Lower leg skin (tissue), 4 donors: ENCODE results near the gene TPM2. TPM values are rescaled to one million over a fixed set of nuclear protein-coding genes. Genes with fewer than 3 reads are reported as not detected.

Experiments
- DNase-seq, 2 donors: peaks; one replicate each; pipeline ENCODE4 v3.0.0-alpha.2; 2019; ENCODE audit warnings: low spot score in 2 of 2
- H3K4me3 ChIP-seq: fragments of 200-600 bp; sonication (generic); 2 replicates; pipeline ENCODE4 v1.5.1; 2017; ENCODE audit warnings: mild to moderate bottlenecking, low read depth; ENCODE audit not compliant: poor library complexity, severe bottlenecking
- POLR2A ChIP-seq, 2 donors: fragments of 450-650 bp; IDR thresholded peaks; one replicate each; pipeline ENCODE4 v1.6.1; 2016 to 2017; ENCODE audit warnings: antibody characterized with exemption in 2 of 2, mild to moderate bottlenecking in 1 of 2, moderate library complexity in 1 of 2
- WGBS, 2 donors: methylation state at CpG; one replicate each; pipeline ENCODE4 v1.1.5; 2018; 5-methylcytosine and 5-hydroxymethylcytosine counted together
- intact Hi-C: fragments of 100-400 bp; cut with DNase I; formaldehyde crosslinking; loops from one replicate; pipeline ENCODE4 v1.15.0; 2023; ENCODE audit warnings: low total_unique reads
- total RNA-seq, 4 donors: library from RNA; depleted of rRNA; stranded (reverse); fragments of >200 nt; gene quantifications; one replicate each; pipeline ENCODE4 v1.1.0, GENCODE V29; 2016
- TF ChIP-seq, protein P1 (sequence below), 3 donors: fragments of 450-650 bp; IDR thresholded peaks; one replicate each; pipeline ENCODE4 v1.5.1; 2016; ENCODE audit warnings: antibody characterized with exemption in 3 of 3, mild to moderate bottlenecking in 3 of 3, moderate library complexity in 2 of 3

The TPM2 gene
- total RNA-seq: 100 to 1,000 TPM in 1 of 4 donors, 10 to 100 TPM in 3; 36.3 to 190 (median 68.6) TPM

DNA sequence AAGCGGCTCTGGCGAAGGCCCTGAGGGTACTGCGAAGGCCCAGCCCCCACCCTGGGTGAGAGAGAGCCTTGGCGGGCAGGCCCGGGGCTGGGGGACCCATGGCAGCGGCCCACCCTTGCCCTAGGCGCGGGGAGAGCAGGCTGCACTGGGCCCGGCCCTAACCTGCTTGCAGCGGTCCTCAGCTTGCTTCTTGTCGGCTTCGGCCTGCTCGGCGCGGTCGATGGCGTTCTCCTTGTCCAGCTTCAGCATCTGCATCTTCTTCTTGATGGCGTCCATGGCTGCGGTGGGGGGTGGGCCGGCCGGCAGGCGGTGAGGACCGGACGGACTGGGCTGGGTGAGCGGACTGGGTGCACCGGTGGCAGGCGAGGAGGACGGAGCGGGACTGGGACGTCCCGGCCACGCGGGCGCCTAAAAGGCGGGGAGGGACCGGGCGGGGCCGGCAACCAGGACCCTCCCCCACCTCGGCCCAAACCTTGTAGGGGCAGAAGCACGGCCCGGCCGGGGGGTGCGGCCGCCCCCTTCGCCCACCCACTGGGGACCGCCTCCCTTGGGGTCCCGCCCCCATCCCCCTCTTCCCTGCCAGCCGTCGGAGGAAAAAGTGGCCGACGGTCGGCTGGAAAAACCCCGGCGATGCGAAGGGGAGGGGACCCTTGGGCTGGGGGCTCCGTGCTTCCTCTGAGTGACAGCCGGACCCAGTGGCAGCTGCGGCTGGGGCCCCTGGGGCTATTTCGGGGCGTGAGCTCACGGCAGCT, at the start of gene TPM2:
TSS of gene TPM2 (minus strand) at position 384 of the 752 bp plus-strand sequence. CDS start at position 276, 108 bp downstream.
- intact Hi-C loops: no loop called here
- peak within 1 kb of the TSS; percentile 83 for H3K4me3 ChIP-seq
- peak in 1 of 2 donors; percentile 88 for DNase-seq
- no peak for TF ChIP-seq POLR2A (IDR thresholded peaks at IDR 0.05)
- TF ChIP-seq, protein P1, sequence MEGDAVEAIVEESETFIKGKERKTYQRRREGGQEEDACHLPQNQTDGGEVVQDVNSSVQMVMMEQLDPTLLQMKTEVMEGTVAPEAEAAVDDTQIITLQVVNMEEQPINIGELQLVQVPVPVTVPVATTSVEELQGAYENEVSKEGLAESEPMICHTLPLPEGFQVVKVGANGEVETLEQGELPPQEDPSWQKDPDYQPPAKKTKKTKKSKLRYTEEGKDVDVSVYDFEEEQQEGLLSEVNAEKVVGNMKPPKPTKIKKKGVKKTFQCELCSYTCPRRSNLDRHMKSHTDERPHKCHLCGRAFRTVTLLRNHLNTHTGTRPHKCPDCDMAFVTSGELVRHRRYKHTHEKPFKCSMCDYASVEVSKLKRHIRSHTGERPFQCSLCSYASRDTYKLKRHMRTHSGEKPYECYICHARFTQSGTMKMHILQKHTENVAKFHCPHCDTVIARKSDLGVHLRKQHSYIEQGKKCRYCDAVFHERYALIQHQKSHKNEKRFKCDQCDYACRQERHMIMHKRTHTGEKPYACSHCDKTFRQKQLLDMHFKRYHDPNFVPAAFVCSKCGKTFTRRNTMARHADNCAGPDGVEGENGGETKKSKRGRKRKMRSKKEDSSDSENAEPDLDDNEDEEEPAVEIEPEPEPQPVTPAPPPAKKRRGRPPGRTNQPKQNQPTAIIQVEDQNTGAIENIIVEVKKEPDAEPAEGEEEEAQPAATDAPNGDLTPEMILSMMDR (IDR thresholded peaks at IDR 0.05): no peak
- 24 to 39% methylated on average over 27 to 34 of the region's 61 CpGs for WGBS, 2 donors

DNA sequence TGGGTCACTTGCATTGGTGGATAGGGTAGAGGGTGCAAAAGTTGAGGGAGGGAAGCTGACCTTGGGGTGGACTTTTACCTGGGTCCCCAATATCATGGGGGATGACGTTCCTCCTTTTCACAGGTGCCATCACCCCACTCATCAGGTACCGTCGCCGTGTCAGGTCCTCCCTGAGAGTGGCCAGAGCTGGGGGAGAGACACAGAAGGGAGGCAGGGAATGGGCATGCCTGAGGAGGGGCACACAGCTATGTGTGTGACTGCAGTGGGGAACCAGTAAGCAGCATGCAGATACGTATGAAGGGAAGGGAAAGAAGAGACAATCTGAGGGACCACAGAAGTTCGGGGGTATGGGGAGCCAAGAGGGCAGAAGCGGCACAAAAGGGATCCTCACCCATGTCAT, 49.2 kb upstream of the TPM2 start:
- TF ChIP-seq, protein P1 (IDR thresholded peaks at IDR 0.05): no peak
- no peak for TF ChIP-seq POLR2A (IDR thresholded peaks at IDR 0.05)
- H3K4me3 ChIP-seq: no peak overlapping the region
- 86 to 90% methylated on average over 7 of the region's 7 CpGs for WGBS, 2 donors
- no peak for DNase-seq
- intact Hi-C loops: no loop called here

DNA sequence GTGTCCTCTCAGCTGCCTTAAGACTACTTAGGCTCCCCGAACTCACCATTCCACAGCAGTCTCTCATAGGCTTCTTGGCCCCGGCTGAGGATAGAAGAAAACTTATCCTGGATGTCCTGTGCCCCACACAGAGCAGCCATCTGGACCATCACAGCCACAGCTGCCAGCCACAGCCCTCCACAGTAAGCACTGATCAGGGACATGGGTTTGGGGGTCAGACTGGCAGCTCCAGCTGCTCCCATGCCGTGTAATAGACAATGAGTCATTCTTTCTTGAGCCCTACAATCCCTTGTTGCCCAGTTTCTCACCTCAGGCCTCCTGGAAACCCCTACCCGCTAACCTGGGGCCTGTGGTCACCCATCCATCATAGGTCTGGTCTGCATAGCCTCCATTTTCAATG, 48.5 kb upstream of the TPM2 start:
- no peak for TF ChIP-seq POLR2A (IDR thresholded peaks at IDR 0.05)
- TF ChIP-seq, protein P1 (IDR thresholded peaks at IDR 0.05): no peak
- DNase-seq: no peak
- 79 to 83% methylated on average over 4 of the region's 4 CpGs for WGBS, 2 donors
- no peak overlapping the region for H3K4me3 ChIP-seq
- intact Hi-C loops: no loop called here

DNA sequence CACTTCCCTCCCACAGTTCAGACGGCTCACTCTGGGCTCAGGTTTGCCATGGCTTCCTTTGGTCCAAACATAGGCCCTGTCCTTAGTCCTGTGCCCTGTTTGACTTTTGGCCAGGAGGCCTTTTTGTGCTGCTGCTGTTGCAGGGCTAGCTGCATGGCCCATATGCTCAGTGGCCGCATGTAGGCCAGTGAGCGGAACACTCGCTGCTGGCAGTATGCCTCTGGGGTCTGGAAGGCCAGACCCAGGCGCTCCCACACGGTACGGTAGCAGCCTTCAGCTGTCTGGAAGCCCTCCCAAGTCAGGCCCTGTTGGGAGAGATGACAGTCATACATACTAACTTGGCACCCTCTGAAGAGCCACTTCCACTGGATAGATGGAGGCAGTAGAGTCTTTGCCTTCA, 47.4 kb upstream of the TPM2 start:
- TF ChIP-seq, protein P1 (IDR thresholded peaks at IDR 0.05): no peak
- TF ChIP-seq POLR2A (IDR thresholded peaks at IDR 0.05): no peak
- 71 to 85% methylated on average over 7 of the region's 7 CpGs for WGBS, 2 donors
- intact Hi-C loops: no loop called here
- no peak overlapping the region for H3K4me3 ChIP-seq
- DNase-seq: no peak

DNA sequence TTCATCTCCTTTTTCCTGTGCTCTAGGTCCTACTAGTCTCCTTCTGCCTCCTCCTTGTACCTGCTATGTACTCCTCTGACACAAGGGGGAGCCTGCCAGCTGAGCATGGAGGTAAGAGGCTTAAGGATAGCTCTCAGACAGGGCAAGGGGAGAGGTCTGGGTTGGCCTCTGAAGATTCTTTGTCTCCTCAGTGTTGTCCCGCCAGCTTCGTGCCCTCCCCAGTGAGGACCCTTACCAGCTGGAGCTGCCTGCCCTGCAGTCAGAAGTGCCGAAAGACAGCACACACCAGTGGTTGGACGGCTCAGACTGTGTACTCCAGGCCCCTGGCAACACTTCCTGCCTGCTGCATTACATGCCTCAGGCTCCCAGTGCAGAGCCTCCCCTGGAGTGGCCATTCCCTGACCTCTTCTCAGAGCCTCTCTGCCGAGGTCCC, 46.5 kb upstream of the TPM2 start:
- peak in 1 of 2 donors; percentile 90 for DNase-seq
- H3K4me3 ChIP-seq: no peak overlapping the region
- intact Hi-C loops: no loop called here
- TF ChIP-seq POLR2A (IDR thresholded peaks at IDR 0.05): no peak
- TF ChIP-seq, protein P1 (IDR thresholded peaks at IDR 0.05): peak in 1 of 3 donors; percentile 35
- WGBS, 2 donors: 50 to 51% methylated on average over 5 of the region's 5 CpGs
